AG04449 (cell line): Measurements from ENCODE around the gene SMURF2.

Experiments used
- CTCF ChIA-PET: fragments of 350-600 bp; formaldehyde crosslinking; extraction: SDS; loops from one replicate; lab custom pipeline; 2021; ENCODE audit warnings: antibody characterized with exemption; lab: Yijun Ruan, JAX
- POLR2A ChIA-PET: fragments of 400-600, 350-600 bp; formaldehyde crosslinking; extraction: SDS; loops from one replicate; lab custom pipeline; 2020; ENCODE audit warnings: antibody characterized with exemption, inconsistent platforms; lab: Yijun Ruan, JAX
- DNase-seq: peaks from one replicate; pipeline ENCODE4 v3.0.0-alpha.2; 2010; ENCODE audit warnings: low read depth, low spot score
- H3K4me3 ChIP-seq: 2 replicates; pipeline ENCODE4 v1.5.1; 2011; ENCODE audit warnings: low read depth, mild to moderate bottlenecking, control low read depth, low read length
- TF ChIP-seq, protein P1 (sequence below): IDR thresholded peaks from one replicate; pipeline ENCODE4 v1.5.1; 2011; ENCODE audit warnings: mild to moderate bottlenecking, moderate library complexity, low read length, control low read depth, inconsistent platforms; ENCODE audit not compliant: insufficient read depth; ENCODE audit errors: missing control alignments

SMURF2 gene

DNA sequence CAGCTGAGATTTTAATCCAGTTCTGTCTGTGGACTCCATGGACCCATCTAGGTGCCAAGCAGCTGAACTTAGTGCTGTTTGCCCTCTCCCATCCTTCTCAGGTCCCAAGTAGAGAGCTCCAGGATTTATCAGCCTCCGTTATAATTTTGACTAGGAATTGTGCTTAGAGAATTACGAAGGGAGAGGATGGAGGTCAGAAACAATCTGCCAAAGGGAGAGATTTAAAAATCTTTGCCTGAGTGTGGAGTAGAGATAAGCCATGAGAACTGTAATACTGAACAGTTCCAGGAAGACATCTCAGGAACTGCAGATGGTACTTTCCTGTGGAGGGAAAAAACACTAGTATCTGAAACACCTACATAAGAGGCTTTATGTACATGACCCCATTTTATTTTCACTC is 128.3 kb downstream of the SMURF2 start:
- ChIA-PET CTCF (interaction anchor here (0.9 to 2.4 kb wide), 10 partner anchors 9 to 207 kb away, joined by 3 to 11 read pairs (median 3); no protein-coding TSS in a partner anchor), POLR2A (interaction anchor here (1.8 kb wide), 1 partner anchor 27 kb away, joined by 5 read pairs; the partner anchor contains the start of genes CEP95 and DDX5)
- no peak overlapping the region for H3K4me3 ChIP-seq
- TF ChIP-seq, protein P1, sequence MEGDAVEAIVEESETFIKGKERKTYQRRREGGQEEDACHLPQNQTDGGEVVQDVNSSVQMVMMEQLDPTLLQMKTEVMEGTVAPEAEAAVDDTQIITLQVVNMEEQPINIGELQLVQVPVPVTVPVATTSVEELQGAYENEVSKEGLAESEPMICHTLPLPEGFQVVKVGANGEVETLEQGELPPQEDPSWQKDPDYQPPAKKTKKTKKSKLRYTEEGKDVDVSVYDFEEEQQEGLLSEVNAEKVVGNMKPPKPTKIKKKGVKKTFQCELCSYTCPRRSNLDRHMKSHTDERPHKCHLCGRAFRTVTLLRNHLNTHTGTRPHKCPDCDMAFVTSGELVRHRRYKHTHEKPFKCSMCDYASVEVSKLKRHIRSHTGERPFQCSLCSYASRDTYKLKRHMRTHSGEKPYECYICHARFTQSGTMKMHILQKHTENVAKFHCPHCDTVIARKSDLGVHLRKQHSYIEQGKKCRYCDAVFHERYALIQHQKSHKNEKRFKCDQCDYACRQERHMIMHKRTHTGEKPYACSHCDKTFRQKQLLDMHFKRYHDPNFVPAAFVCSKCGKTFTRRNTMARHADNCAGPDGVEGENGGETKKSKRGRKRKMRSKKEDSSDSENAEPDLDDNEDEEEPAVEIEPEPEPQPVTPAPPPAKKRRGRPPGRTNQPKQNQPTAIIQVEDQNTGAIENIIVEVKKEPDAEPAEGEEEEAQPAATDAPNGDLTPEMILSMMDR, result no peak
- DNase-seq, result no peak

DNA sequence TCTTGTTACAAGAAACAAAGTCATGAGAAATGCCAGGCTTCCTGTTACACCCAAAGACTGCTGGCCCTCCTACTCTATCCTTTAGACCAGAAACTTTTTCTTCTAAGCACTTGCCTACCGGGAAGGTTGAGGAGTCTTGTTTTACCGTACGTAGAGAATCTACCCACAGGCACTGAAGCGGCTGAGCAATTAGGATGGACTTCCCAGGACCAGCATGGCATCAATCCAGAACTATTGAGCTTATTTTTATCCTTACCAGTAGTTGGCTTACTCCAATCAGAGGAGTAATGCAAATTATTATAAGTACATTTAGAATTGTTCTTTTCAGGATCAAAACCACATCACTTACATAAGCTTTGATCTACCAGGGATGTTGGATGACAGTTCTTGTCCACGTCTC is 129.7 kb downstream of the SMURF2 start:
- TF ChIP-seq, protein P1, result no peak
- H3K4me3 ChIP-seq, result no peak overlapping the region
- DNase-seq, result no peak
- ChIA-PET POLR2A (interaction anchor here (1.3 kb wide), 1 partner anchor 26 kb away, joined by 3 read pairs; the partner anchor contains the start of gene CEP95), CTCF (interaction anchor here (1.0 to 1.2 kb wide), 3 partner anchors 25 to 208 kb away, joined by 3 read pairs; no protein-coding TSS in a partner anchor)

DNA sequence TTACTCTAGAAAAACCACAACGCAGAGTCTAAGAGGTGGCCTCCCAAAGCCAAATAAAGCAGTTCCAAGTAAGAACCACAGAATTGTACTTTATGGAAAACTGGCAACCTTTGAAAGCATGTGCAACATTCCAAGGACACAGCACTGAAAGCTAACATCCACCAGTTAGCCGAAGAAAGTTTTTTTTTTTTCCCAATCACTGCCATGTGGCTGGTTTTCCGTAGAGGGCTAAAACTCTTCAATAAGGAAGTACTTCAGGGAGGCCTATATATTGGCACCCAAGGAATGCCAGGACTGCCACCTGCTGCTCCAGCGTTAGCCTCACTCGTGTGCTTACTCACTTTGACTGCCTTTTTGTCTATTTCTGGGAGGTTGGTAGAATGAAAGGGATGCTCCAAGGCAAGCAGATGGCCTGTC is 130.1 kb downstream of the SMURF2 start:
- TF ChIP-seq, protein P1, result no peak
- CTCF ChIA-PET, result no interaction called here
- DNase-seq, result peak; percentile 29
- POLR2A ChIA-PET, result interaction anchor here (1.1 to 1.3 kb wide), 2 partner anchors 10 to 25 kb away, joined by 3 read pairs; partner anchors contain the start of gene CEP95
- H3K4me3 ChIP-seq, result no peak overlapping the region

DNA sequence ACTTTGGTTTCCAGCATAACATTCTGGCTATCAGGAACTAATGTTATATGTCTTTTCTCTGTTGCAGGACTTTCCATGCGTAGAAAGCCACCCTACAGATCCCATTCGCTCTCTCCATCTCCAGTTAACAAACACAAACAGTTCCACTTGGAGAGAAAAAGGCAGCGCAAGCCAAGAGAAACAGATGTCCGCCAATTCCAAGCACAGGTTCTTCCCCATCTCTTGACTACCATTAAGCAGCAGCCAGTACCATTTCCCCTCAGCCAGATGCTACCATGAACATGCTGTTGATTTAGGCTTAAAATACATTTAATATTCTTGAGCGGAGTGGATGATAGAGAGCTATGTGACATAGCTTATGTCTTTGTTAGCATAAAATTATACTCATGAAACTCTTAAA is 132.9 kb downstream of the SMURF2 start:
- ChIA-PET POLR2A (interaction anchor here (1.7 kb wide), 1 partner anchor 24 kb away, joined by 4 read pairs; no protein-coding TSS in a partner anchor), CTCF (interaction anchor here (0.8 kb wide), 1 partner anchor 15 kb away, joined by 3 read pairs; no protein-coding TSS in a partner anchor)
- no peak for DNase-seq
- H3K4me3 ChIP-seq, result no peak overlapping the region
- TF ChIP-seq, protein P1, result no peak

DNA sequence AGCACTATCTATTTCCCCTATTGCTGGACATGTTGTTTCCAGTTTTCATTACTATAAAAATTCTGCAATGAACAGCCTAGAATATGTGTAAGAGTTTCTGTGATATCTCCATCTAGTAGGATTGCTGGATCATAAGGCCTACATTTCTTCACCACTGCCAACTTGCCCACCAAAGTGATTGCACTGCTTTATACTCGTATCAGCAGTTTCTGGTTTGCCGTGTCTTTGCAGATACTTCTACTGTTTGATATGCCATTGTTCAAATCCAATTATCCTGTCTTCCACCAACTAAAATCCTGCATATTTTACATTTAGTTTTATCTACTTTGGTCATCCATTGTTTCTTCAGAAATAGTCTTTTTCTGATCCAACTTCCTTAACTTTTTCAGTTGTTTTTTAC is 134.2 kb downstream of the SMURF2 start:
- TF ChIP-seq, protein P1, result no peak
- no peak overlapping the region for H3K4me3 ChIP-seq
- ChIA-PET POLR2A (no interaction called here), CTCF (interaction anchor here (0.7 to 1.1 kb wide), 2 partner anchors 10 to 20 kb away, joined by 3 read pairs; no protein-coding TSS in a partner anchor)
- no peak for DNase-seq

DNA sequence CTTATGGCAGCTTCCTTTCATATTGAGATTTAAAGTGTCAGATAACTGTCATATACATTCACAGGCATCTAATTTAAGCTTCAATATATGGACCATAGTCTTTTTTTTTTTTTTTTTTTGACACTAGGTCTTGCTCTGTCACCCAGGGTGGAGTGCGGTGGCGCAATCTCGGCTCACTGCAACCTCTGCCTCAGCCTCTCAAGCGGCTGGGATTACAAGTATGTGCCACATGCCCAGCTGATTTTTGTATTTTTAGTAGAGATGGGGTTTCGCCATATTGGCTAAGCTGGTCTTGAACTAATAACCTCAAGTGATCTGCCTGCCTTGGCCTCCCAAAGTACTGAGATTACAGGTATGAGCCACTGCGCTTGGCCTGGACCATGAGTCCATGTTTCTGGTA is 141.7 kb downstream of the SMURF2 start:
- POLR2A ChIA-PET, result interaction anchor here (1.3 kb wide), 1 partner anchor 14 kb away, joined by 6 read pairs; the partner anchor contains the start of gene CEP95
- CTCF ChIA-PET, result interaction anchor here (0.6 to 1.0 kb wide), 2 partner anchors 13 to 370 kb away, joined by 3 to 4 read pairs; no protein-coding TSS in a partner anchor
- TF ChIP-seq, protein P1, result no peak
- H3K4me3 ChIP-seq, result no peak overlapping the region
- no peak for DNase-seq
